HUES6 (cell line): ENCODE measurements around the gene CMTM4.
"Not testable (repeated sequence)": the region's sequence is repeated elsewhere in the genome, so short reads cannot be mapped to it uniquely, and the experiment has no call there.

Experiments used
- H3K27ac ChIP-seq: 2 replicates; pipeline ENCODE4 v1.7.0; 2013; ENCODE audit warnings: low read depth, mild to moderate bottlenecking, low read length, inconsistent platforms
- H3K27me3 ChIP-seq: 2 replicates; pipeline ENCODE4 v1.6.1; 2013; ENCODE audit warnings: low read length; ENCODE audit not compliant: control insufficient read depth, insufficient read depth
- H3K36me3 ChIP-seq: 2 replicates; pipeline ENCODE4 v1.6.1; 2013; ENCODE audit warnings: low read length; ENCODE audit not compliant: control insufficient read depth, insufficient read depth
- H3K4me1 ChIP-seq: 2 replicates; pipeline ENCODE4 v1.6.1; 2013; ENCODE audit warnings: low read length; ENCODE audit not compliant: control insufficient read depth, insufficient read depth
- H3K4me3 ChIP-seq: 2 replicates; pipeline ENCODE4 v1.5.1; 2013; ENCODE audit warnings: low read depth, low read length
- H3K9ac ChIP-seq: one replicate; pipeline ENCODE4 v1.6.1; 2013; ENCODE audit warnings: mild to moderate bottlenecking, low read length
- H3K9me3 ChIP-seq: 2 replicates; pipeline ENCODE4 v1.6.1; 2013; ENCODE audit warnings: low read depth, low read length; ENCODE audit not compliant: control insufficient read depth, insufficient read depth

The CMTM4 gene

GRCh38 chr16:66601471-66601870 lies 95.1 kb downstream of the CMTM4 start:
- no peaks in the 10 kb centered on the region for H3K36me3 ChIP-seq
- no peak overlapping the region for H3K9ac ChIP-seq
- peaks cover 3% of the 10 kb centered on the region; the same call in 1 of the 2 replicates for H3K27me3 ChIP-seq
- no peak overlapping the region for H3K4me3 ChIP-seq
- H3K4me1 ChIP-seq: peaks cover 10% of the 10 kb centered on the region
- H3K27ac ChIP-seq: no peak overlapping the region
- H3K9me3 ChIP-seq: no peaks in the 10 kb centered on the region

GRCh38 chr16:66600477-66600876 lies 96.1 kb downstream of the CMTM4 start:
- peaks cover 3% of the 10 kb centered on the region; the same call in 1 of the 2 replicates for H3K27me3 ChIP-seq
- no peak overlapping the region for H3K27ac ChIP-seq
- H3K4me1 ChIP-seq: no peaks in the 10 kb centered on the region
- H3K36me3 ChIP-seq: no peaks in the 10 kb centered on the region
- no peak overlapping the region for H3K4me3 ChIP-seq
- no peak overlapping the region for H3K9ac ChIP-seq
- no peaks in the 10 kb centered on the region for H3K9me3 ChIP-seq

DNA sequence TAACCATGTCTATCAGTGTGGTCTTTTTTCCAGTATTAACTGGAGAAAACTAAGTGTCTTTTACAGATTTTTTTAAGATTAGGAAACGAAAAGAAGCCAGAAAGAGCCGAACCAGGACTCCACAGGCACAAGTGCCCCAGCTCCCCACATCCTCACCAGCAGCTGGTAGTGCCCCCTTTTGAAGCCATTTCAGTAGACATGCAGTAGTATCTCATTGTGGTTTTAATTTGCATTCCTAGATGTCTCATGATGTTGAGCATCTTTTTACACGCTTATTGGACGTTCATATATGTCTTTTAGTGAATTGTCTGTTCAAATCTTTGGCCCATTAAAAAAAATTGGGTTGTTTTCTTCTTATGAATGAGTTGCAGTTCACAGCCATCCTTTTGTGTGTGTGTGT lies 96.8 kb downstream of the CMTM4 start:
- Histone ChIP-seq H3K27ac (no peak overlapping the region), H3K36me3 (no peaks in the 10 kb centered on the region), H3K4me1 (no peaks in the 10 kb centered on the region), H3K27me3 (peaks cover 3% of the 10 kb centered on the region; the same call in 1 of the 2 replicates), H3K9ac (no peak overlapping the region), H3K9me3 (no peaks in the 10 kb centered on the region), H3K4me3 (no peak overlapping the region)

DNA sequence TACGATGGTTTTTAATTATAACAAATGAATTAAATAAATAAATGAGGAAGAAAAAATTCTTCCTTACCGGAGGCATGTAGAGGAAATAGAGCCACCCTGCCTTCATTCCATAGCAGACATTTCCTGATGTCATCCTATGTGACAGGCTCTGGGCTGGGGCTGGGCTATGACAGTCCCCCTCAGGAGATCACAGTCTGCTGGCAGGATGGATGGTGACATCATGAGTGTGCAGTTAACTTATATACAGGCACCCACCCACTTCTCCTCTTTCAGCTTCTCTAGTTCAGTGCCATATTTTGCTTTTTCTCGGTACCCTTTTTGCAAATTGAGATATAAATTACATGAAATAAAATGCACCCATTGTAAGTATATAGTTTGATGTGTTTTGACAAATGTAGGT lies 98.4 kb downstream of the CMTM4 start:
- Histone ChIP-seq H3K4me1 (no peaks in the 10 kb centered on the region), H3K27me3 (peaks cover 3% of the 10 kb centered on the region; the same call in 1 of the 2 replicates), H3K36me3 (no peaks in the 10 kb centered on the region), H3K4me3 (no peak overlapping the region), H3K9me3 (no peaks in the 10 kb centered on the region), H3K27ac (no peak overlapping the region), H3K9ac (no peak overlapping the region)

DNA sequence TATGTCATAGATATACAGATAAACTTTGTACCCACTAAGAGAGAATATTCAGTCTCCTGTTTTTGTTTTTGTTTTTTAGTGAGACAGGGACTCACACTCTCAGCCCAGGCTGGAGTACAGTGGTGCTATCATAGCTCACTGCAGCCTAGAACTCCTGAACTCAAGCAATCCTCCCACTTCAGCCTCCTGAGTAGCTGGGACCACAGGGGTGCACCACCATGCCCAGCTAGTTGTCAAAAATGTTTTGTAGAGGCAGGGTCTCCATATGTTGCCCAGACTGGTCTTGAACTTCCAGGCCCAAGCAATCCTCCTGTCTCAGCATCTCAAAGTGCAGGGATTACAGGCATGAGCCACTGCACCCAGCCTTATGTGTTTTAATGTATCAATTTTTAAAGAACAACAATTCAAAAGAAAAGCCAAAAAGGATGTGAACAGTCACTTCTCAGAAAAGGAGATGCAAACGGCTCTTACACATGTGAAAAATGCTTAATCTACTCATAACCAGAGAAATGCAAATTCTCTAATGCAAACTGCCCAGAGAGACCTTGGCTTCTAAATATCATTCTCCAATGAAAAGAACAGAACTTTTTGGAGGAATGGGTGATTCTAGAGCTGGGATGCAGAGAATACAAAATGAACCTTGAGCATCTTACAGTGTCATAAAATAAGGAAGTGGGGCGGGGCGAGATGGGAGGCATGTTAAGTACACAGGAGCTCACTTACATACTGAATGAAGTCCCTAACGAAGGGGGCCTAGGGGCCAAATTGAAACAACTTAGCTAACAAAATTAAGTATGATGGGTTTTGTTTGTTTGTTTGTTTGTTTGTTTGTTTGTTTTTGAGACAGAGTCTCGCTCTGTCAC lies 99.3 kb downstream of the CMTM4 start:
- Histone ChIP-seq H3K4me1 (no peaks in the 10 kb centered on the region), H3K4me3 (no peak overlapping the region), H3K27ac (no peak overlapping the region), H3K27me3 (no peaks in the 10 kb centered on the region; the same call in 1 of the 2 replicates), H3K9me3 (no peaks in the 10 kb centered on the region), H3K9ac (no peak overlapping the region), H3K36me3 (no peaks in the 10 kb centered on the region)

- not testable (repeated sequence) for H3K9ac ChIP-seq, H3K27ac ChIP-seq, H3K27me3 ChIP-seq, H3K4me3 ChIP-seq, H3K9me3 ChIP-seq, H3K36me3 ChIP-seq, H3K4me1 ChIP-seq
Observed at GRCh38 chr16:66596559-66596958, 100.0 kb downstream of the CMTM4 start.

- Histone ChIP-seq H3K27me3 (no peaks in the 10 kb centered on the region), H3K4me3 (no peak overlapping the region), H3K27ac (no peak overlapping the region), H3K4me1 (no peaks in the 10 kb centered on the region), H3K9me3 (no peaks in the 10 kb centered on the region), H3K9ac (no peak overlapping the region), H3K36me3 (no peaks in the 10 kb centered on the region)
Observed at GRCh38 chr16:66594739-66595138, 101.8 kb downstream of the CMTM4 start.

- Histone ChIP-seq H3K36me3 (no peaks in the 10 kb centered on the region), H3K4me3 (no peak overlapping the region), H3K27ac (no peak overlapping the region), H3K9me3 (no peaks in the 10 kb centered on the region), H3K9ac (no peak overlapping the region), H3K4me1 (no peaks in the 10 kb centered on the region), H3K27me3 (no peaks in the 10 kb centered on the region)
Observed at GRCh38 chr16:66592814-66593213, 103.7 kb downstream of the CMTM4 start.

GRCh38 chr16:66592241-66592640 lies 104.3 kb downstream of the CMTM4 start:
- no peaks in the 10 kb centered on the region for H3K9me3 ChIP-seq
- no peak overlapping the region for H3K27ac ChIP-seq
- no peaks in the 10 kb centered on the region for H3K4me1 ChIP-seq
- H3K27me3 ChIP-seq: no peaks in the 10 kb centered on the region
- H3K36me3 ChIP-seq: no peaks in the 10 kb centered on the region
- H3K4me3 ChIP-seq: no peak overlapping the region
- H3K9ac ChIP-seq: no peak overlapping the region

DNA sequence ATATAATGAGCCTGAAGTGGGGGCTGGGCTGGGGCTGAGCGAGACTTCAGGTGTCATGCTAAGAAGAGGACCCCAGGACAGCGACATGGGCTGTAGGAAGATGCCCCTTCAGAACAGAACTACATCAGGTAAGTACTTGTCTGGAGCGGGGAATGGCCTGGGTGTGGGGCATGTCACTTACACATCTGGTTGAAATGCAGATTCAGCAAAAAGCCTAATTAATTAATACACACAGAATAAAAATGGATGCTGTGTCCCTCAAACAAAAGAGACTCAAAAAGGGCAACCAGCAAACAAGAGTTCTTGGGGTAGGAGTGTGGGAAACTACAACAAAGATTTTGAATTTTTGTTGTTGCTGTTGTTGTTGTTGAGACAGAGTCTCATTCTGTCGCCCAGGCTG lies 105.5 kb downstream of the CMTM4 start:
- H3K9ac ChIP-seq: no peak overlapping the region
- H3K36me3 ChIP-seq: no peaks in the 10 kb centered on the region
- H3K27ac ChIP-seq: no peak overlapping the region
- H3K4me1 ChIP-seq: no peaks in the 10 kb centered on the region
- no peak overlapping the region for H3K4me3 ChIP-seq
- no peaks in the 10 kb centered on the region for H3K27me3 ChIP-seq
- H3K9me3 ChIP-seq: no peaks in the 10 kb centered on the region

- H3K9ac ChIP-seq: no peak overlapping the region
- no peak overlapping the region for H3K27ac ChIP-seq
- H3K9me3 ChIP-seq: no peaks in the 10 kb centered on the region
- no peaks in the 10 kb centered on the region for H3K27me3 ChIP-seq
- H3K36me3 ChIP-seq: no peaks in the 10 kb centered on the region
- H3K4me1 ChIP-seq: no peaks in the 10 kb centered on the region
- no peak overlapping the region for H3K4me3 ChIP-seq
Observed at GRCh38 chr16:66590322-66590721, 106.2 kb downstream of the CMTM4 start.
